ENCODE data around the gene PPP1R2.
A peak's percentile ranks its signal among the peaks of the same experiment; 100 is the strongest.
"Not testable (repeated sequence)": the region's sequence is repeated elsewhere in the genome, so short reads cannot be mapped to it uniquely, and the experiment has no call there.

The PPP1R2 gene

DNA sequence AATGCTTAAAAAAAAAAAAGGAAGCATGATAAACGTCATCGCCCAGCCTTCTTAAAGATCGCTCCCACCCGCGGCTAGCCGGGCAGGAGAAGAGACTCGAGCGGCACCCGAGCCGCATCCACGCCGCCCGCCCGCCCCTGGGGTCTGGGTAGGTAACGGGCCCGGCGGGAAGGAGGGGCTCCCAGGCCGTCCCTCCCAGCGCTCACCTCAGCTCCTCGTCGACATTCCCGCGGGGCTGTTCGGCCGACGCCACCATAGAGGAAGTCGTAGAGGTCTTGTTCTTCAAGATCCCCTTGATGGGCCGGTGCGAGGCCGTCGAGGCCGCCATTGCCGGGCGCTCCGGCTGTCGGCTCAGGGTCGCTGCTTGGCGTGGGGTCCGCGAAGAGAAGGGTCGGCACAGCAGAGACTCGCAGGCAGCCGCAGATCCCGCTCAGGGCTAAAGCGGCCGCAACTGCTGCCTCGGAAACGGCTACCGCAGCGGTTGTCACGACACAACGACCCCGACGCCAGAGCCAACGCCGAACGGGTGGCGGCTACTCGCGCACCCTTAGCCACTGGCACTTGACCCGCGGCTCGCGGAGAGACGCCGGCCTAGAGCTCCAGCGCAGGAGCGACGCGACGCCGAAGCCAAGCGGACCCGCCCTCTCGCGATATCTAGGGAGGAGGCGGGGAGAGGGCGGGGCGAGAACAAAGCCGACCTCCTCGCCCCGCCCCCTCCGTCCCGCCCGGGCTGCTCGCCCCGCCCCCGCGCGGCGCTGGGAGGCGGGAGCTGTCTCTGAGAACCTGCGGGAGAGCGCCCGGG lies at the start of gene PPP1R2:
Gene PPP1R2, minus strand, starts transcription at position 628 of the 802 bp plus-strand sequence. Its CDS starts 300 bp downstream, at position 328.
- DNase-seq, result peak; percentile 88 to 95
- peaks cover 0 to 70% (median 48%) of the 10 kb centered on the region in 4 donors for H3K4me1 ChIP-seq
- intact Hi-C loops (cut with DNase I; ENCODE audit: low total_unique reads), result loop anchor here (10.0 kb wide), 1 partner anchor 98 kb away; the partner anchor contains the start of gene ACAP2
- H3K27ac ChIP-seq, result peak within 1 kb of the TSS; percentile 90 to 94
- H3K27me3 ChIP-seq, result no peaks in the 10 kb centered on the region
- H3K4me3 ChIP-seq, result peak within 1 kb of the TSS; percentile 87 to 95
- no peaks in the 10 kb centered on the region for H3K9me3 ChIP-seq
- TF ChIP-seq, protein P1, sequence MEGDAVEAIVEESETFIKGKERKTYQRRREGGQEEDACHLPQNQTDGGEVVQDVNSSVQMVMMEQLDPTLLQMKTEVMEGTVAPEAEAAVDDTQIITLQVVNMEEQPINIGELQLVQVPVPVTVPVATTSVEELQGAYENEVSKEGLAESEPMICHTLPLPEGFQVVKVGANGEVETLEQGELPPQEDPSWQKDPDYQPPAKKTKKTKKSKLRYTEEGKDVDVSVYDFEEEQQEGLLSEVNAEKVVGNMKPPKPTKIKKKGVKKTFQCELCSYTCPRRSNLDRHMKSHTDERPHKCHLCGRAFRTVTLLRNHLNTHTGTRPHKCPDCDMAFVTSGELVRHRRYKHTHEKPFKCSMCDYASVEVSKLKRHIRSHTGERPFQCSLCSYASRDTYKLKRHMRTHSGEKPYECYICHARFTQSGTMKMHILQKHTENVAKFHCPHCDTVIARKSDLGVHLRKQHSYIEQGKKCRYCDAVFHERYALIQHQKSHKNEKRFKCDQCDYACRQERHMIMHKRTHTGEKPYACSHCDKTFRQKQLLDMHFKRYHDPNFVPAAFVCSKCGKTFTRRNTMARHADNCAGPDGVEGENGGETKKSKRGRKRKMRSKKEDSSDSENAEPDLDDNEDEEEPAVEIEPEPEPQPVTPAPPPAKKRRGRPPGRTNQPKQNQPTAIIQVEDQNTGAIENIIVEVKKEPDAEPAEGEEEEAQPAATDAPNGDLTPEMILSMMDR (IDR thresholded peaks at IDR 0.05), result no peak
- H3K36me3 ChIP-seq, result no peaks in the 10 kb centered on the region

DNA sequence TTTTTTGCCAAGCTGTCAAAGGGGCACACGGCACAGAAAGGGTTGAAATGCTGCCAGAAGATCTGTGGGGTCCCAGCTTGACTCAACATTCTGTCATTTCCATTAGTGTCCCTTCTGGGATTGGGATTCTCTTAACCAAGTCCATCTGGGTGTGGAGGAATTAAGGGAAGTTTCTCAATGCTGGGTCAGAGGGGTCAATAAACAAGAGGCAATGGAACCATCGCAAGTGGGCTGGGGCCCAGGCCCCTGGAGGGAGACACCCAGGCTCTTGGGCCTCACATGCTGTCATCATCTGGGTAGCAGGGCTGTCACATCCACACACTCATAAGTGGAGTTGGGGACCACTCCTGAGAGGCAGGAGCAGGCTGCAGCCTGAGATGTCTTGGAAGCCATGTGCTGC lies 48.7 kb upstream of the PPP1R2 start:
- DNase-seq, result peak; percentile 48 to 68
- Histone ChIP-seq H3K4me3 (no peak overlapping the region), H3K9me3 (no peaks in the 10 kb centered on the region), H3K36me3 (no peaks in the 10 kb centered on the region), H3K4me1 (no peaks in the 10 kb centered on the region), H3K27me3 (peaks cover 0 to 3% of the 10 kb centered on the region in 2 donors), H3K27ac (no peak overlapping the region)
- intact Hi-C loops (cut with DNase I; ENCODE audit: low total_unique reads), result no loop called here
- TF ChIP-seq, protein P1 (IDR thresholded peaks at IDR 0.05), result no peak

DNA sequence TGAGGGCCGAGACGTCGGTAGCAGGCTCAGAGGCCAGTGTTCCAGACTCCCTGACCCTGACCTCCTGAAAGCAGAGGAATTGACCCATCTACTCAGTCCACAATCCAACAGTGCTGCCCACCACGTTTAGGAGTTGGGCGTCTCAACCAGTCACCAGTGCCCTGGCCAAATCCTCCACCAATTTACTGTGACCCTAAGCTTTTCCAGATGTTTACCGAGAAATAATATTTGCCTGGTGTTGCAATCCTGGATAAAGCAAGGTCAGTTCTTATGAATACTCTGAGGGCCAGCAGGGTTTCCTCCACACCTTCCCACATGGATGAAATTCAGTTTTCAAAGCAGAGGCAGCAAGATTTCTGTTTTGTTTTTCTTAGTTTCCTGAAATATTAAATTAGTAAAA lies 48.1 kb upstream of the PPP1R2 start:
- Histone ChIP-seq H3K9me3 (no peaks in the 10 kb centered on the region), H3K4me1 (no peaks in the 10 kb centered on the region), H3K36me3 (no peaks in the 10 kb centered on the region), H3K4me3 (no peak overlapping the region), H3K27me3 (peaks cover 0 to 3% of the 10 kb centered on the region in 2 donors), H3K27ac (no peak overlapping the region)
- intact Hi-C loops (cut with DNase I; ENCODE audit: low total_unique reads), result no loop called here
- TF ChIP-seq, protein P1 (IDR thresholded peaks at IDR 0.05), result no peak
- DNase-seq, result peak; percentile 45 to 47

DNA sequence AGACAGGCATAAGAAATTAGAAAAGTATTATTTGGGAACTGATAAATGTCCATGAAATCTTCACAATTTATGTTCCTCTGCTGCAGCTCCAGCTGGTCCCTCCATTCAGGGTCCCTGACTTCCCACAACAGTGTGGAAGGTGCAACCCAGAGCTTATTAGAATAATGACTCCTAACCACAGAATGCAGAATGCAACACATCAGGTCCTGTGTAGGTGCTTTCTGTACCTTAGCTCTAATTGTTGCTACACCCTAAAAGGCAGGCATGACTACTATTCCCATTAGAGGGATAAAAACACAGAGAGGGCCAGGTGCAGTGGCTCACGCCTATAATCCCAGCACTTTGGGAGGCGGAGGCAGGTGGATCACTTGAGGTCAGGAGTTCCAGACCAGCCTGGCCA lies 47.3 kb upstream of the PPP1R2 start:
- H3K4me1 ChIP-seq; H3K36me3 ChIP-seq; H3K4me3 ChIP-seq; H3K9me3 ChIP-seq; intact Hi-C loops (cut with DNase I; ENCODE audit: low total_unique reads); H3K27me3 ChIP-seq; H3K27ac ChIP-seq: not testable (repeated sequence)
- peak in 1 of 2 donors; percentile 15 for DNase-seq

DNA sequence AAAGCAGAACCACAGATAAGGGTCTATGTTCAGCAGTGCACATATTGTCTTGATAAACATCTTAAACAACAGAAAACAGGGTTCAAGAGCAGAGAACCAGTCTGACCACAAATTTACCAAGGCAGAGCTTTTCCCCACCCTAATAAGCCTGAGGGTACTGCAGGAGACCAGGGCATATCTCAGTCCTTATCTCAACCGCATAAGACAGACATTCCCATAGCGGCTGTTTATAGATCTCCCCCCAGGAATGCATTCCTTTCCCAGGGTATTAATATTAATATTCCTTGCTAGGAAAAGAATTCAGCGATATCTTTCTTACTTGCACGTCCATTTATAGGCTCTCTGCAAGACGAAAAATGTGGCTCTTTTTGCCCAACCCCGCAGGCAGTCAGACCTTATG lies 46.7 kb upstream of the PPP1R2 start:
- H3K27ac ChIP-seq; H3K27me3 ChIP-seq; DNase-seq; intact Hi-C loops (cut with DNase I; ENCODE audit: low total_unique reads); H3K36me3 ChIP-seq; H3K4me1 ChIP-seq; H3K4me3 ChIP-seq; H3K9me3 ChIP-seq: not testable (repeated sequence)

DNA sequence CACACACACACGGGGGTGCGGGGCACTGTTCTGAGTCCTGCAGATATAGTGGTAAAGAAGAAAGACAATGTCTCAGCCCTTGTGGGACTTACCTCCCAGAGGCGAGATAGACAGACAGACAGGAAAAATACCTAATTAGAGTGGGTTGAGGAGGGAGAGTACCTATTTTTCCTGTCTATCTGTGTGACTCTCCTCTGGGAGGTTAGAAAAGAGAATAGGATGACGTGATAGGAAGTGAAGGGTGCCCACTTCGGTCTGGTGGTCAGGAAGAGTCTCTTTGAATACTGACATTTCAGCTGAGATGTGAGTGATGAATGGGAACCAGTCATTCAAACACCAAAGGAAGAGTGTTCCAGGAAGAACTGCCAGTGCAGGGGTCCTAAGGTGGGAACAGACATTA lies 44.7 kb upstream of the PPP1R2 start:
- intact Hi-C loops (cut with DNase I; ENCODE audit: low total_unique reads), result no loop called here

More for the DNA sequence above, 44.7 kb upstream of the PPP1R2 start:
- Histone ChIP-seq H3K27me3 (peaks cover 0 to 3% of the 10 kb centered on the region in 2 donors), H3K9me3 (no peaks in the 10 kb centered on the region), H3K4me3 (no peak overlapping the region), H3K4me1 (peaks cover 0 to 3% (median 0%) of the 10 kb centered on the region in 4 donors), H3K36me3 (no peaks in the 10 kb centered on the region), H3K27ac (no peak overlapping the region)
- peak in 1 of 2 donors; percentile 1 for DNase-seq
- TF ChIP-seq, protein P1 (IDR thresholded peaks at IDR 0.05), result no peak

Measured in tibial artery (tissue), 4 donors.